Ishikawa (cell line): ENCODE data around the gene FSTL4.

Experiments used
- CEBPB ChIP-seq: IDR thresholded peaks from 2 replicates; pipeline ENCODE4 v1.6.1; 2012
- EGR1 ChIP-seq: IDR thresholded peaks from 2 replicates; pipeline ENCODE4 v1.6.1; 2012
- EP300 ChIP-seq: IDR thresholded peaks from 2 replicates; pipeline ENCODE4 v1.6.1; 2012; ENCODE audit warnings: borderline replicate concordance
- MAX ChIP-seq: IDR thresholded peaks from 2 replicates; pipeline ENCODE4 v1.6.1; 2012
- ZBTB7A ChIP-seq: IDR thresholded peaks from 2 replicates; pipeline ENCODE4 v1.6.1; 2012; ENCODE audit warnings: low read depth
- TF ChIP-seq, protein P1 (sequence below): IDR thresholded peaks from 2 replicates; pipeline ENCODE4 v1.6.1; 2012

DNA sequence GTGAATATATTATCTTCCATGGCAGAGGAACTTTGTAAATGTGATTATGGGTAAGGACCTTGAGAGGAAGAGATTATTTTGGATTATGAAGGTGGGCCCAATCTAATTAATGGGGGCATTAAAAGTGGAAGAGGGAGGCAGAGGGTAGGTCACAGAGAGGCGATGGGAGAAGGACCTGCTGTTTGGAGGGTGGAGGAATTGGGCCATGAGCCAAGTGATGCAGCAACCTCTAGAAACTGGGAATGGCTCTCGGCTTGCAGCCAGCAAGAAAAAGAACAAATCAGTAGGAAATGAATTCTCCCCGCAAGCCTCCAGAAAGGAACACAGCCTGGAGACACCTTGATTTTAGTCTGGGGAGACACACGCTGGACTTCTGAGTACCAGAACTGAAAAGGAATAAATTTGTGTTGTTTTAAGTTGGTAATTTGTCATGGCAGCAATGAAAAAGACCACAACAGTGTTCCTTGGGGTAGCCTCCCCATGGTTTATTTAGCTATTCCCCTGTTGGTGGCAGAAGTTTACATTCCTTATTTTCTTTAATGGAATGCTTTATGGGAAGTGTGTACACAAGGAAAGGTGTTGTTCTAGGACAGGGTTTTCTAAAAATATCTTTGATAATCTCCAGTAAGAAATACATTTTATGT, 456.9 kb downstream of the FSTL4 start:
- TF ChIP-seq EGR1 (no peak), EP300 (no peak), CEBPB (no peak), MAX (no peak), ZBTB7A (no peak)
- TF ChIP-seq, protein P1, sequence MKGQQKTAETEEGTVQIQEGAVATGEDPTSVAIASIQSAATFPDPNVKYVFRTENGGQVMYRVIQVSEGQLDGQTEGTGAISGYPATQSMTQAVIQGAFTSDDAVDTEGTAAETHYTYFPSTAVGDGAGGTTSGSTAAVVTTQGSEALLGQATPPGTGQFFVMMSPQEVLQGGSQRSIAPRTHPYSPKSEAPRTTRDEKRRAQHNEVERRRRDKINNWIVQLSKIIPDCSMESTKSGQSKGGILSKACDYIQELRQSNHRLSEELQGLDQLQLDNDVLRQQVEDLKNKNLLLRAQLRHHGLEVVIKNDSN = no peak
